ENCODE data around the gene ENTPD6. TPM values are rescaled to one million over a fixed set of nuclear protein-coding genes. Genes with fewer than 3 reads are reported as not detected.

The ENTPD6 gene
- total RNA-seq, 1 experiment from 2014 or later, result 53.7 TPM

DNA sequence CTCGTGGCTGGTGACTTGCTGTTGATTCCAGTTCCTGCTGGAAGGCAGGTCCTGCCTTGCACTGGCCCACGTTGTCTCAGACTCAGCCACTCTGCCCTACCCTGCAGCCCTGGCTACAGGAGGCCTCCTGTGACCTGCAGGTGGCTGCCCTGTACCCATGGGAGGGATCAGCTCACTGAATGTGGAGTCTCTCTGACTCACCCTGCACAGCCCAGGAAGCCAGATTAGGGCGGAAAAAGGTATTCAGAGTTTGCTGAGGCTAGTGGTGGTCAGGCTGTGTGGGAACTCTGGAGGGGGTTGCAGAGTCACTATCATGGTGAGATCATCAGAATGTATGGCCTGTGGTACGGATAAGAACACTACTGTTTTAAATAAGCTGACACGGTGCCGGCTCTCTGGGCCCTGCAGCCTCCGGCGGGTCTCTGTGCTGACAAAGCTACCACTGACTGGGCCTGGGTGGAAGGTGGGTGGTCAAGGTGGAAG lies 27.7 kb downstream of the ENTPD6 start:
- DNase-seq (ENCODE audit: low read depth), result peak; percentile 90

DNA sequence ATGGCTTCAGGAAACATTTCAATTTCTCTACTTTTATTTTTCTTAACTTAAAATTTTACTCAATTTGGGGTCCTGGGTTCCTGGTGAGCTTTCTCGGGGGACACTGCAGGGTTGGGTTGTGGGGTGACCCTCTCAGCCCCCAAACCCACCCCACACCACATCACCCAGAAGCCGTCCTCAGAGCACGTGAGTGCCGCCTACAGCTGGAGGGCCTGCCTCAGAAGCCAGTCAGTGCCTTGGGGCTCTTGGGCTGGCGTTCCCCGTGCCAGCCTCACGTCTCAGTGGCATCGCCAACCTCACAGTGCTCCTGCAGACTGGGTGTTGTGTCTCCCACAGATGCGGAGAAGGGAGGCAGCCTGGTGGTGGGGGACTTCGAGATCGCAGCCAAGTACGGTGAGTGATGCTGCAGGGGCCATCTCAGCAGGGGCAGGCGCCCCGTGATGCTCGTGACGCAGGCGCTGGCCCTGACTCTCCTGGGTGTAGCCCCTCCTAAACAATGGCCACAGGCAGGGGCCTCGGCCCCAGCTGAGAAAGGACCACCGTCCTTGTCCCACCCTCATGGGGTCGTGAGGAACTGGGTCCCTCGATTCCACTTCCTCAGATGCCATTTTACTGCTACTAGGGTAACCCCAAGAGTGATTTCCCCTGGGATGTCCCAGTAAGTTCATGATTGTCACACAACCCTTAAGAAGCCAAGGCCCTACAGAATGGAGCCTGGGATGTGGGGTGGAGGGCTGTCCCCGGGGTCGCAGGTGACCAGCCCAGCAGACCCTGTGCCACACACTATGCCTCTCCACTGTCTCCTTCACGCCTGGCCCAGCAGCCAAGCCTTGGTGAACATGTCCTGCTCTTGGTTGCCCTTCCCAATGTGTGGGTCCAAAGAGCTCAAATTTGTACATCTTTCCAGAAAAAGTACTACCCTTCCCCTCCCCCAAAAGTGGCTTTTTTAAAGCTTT lies 28.5 kb downstream of the ENTPD6 start:
- no peak for DNase-seq (ENCODE audit: low read depth)

DNA sequence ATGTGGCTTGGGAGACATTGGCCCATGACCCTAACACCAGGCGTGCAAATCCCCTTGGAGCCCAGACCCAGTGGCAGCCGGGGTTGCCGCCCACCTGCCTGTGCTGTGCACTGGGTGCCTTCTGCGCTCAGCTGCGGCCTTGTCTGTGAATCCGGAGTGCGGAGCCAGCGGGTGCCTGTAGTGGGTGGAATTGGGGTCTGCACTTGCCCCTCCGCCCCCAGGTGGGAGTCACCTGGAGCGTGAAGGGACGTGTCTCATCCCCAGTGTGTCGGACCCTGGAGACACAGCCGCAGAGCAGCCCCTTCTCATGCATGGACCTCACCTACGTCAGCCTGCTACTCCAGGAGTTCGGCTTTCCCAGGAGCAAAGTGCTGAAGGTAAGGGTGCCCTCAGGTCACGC lies 29.4 kb downstream of the ENTPD6 start:
- DNase-seq (ENCODE audit: low read depth), result no peak

DNA sequence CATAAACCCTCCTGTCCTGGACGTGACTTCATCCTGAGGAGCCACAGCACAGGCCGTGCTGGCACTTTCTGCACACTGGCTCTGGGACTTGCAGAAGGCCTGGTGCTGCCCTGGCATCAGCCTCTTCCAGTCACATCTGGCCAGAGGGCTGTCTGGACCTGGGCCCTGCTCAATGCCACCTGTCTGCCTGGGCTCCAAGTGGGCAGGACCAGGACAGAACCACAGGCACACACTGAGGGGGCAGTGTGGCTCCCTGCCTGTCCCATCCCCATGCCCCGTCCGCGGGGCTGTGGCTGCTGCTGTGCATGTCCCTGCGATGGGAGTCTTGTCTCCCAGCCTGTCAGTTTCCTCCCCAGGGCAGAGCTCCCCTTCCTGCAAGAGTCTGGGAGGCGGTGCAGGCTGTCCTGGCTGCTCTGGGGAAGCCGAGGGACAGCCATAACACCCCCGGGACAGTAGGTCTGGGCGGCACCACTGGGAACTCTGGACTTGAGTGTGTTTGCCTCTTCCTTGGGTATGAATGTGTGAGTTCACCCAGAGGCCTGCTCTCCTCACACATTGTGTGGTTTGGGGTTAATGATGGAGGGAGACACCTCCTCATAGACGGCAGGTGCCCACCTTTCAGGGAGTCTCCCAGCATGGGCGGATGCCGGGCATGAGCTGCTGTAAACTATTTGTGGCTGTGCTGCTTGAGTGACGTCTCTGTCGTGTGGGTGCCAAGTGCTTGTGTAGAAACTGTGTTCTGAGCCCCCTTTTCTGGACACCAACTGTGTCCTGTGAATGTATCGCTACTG lies 30.3 kb downstream of the ENTPD6 start:
- DNase-seq (ENCODE audit: low read depth), result no peak

DNA sequence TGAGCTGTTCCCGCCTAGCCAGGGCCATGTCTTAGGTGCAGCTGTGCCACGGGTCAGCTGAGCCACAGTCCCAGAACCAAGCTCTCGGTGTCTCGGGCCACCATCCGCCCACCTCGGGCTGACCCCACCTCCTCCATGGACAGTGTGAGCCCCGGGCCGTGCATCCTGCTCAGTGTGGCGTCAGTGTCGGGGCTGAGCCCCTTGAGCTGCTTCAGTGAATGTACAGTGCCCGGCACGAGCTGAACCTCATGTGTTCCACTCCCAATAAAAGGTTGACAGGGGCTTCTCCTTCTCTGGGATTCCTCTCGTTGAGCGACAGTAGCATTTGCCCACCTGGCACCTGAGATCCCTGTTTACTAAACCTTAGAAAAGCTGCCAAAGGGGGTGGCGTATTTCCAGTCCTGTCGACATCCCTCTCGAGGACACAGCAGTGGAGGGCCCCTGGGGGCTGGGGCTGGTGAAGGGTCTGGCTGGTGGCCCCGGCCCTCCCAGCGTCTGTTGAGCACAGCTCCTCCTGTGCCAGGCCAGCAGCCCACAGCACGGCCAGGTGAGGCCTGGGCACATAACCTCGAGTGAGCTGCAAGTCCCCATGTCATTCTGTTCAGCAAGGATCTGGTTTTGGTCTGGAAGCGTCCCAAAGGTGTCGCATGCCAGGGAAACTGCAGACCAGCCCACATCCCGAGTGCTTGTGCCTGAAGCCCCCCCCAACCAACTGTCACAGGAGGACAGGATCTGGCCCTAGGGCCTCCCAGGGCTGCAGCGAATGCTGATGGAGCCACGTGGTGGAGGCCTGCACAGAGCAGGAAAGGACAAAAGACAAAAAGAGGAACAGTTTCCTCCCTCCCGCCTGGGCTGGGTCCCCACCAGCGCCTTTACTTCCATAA lies 31.2 kb downstream of the ENTPD6 start:
- no peak for DNase-seq (ENCODE audit: low read depth)

DNA sequence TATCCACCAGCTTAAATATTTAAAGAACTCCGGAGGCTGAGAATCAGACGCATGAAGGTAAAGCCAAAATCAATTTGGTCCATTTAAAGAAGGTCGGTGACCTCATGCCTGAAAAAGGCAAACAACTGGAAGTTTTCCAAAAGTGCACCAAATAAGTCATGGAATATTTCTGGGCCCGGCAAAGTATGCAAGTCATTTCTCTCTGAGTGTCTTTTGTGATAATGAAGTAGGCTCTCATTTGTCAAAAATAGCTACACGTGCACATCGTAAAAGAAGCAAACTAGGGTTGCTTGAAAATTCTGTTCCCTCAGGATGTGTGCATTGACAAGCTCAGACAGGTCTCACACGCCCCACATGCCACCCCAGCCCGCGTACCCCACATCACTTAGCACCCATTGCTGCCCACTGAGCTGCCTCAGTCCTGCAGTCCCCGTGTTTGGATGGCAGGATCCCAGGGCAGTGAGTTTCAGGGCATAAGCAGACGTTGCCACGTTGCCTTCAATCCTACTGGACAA lies 31.9 kb downstream of the ENTPD6 start:
- peak; percentile 57 for DNase-seq (ENCODE audit: low read depth)

DNA sequence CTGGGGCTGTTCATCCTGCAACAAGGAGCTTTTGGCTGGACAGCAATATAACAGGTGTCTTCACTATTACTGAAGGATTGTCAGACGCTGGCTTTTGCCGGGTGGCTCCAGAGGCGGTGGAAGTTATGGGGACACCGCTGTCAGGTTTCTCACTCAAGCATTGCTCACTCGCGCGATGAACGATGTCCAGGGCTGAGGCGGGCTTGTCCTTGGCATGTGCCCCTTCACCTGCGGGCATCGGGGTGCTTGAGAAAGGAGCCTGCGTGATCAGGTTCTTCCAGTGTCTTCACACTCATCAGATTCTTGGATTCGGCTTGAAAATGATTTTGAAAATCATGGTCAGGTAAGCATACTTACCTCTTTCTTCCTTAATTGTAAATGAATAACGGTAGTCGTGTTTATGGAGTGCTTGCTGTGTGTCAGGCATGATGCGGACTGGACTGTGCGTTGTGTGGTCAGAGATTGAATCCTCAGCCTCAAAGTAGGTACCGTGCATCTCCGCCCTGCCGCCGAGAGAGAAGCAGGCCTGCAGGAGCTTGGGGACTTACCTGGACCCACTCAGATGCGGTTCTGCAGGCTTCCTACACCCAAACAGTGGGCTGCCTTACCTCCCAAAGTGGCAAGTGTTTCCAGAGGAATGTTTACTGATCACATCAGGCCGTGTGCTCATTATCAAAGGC lies 34.1 kb downstream of the ENTPD6 start:
- DNase-seq (ENCODE audit: low read depth), result no peak

DNA sequence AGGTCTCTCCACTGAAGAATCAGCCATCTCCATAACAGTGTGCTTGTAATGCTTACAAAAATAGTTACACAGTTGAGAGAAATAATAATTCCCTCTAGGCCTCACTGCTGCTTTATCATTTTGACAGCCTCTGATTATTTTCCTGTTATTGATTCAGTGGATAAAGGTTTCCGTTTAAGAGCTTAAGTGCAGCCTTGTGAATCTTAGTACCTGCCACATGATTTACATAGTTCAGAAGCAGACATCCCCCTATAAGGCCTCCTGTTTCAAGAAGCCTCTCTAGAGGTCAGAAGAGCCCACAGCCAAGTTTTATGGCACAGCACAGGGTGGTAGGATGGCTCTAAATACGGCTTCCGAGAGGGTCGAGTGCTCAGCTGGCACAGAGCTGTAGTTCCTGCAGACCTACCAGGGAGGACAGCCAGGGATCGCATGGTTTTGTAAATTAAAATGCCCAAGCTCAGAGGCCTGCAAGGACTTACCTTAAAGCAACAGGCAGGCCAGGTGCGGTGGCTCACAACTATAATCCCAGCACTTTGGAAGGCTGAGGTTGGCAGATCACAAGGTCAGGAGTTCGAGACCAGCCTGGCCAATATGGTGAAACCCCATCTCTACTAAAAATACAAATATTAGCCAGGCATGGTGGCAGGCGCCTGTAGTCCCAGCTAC lies 34.8 kb downstream of the ENTPD6 start:
- no peak for DNase-seq (ENCODE audit: low read depth)

DNA sequence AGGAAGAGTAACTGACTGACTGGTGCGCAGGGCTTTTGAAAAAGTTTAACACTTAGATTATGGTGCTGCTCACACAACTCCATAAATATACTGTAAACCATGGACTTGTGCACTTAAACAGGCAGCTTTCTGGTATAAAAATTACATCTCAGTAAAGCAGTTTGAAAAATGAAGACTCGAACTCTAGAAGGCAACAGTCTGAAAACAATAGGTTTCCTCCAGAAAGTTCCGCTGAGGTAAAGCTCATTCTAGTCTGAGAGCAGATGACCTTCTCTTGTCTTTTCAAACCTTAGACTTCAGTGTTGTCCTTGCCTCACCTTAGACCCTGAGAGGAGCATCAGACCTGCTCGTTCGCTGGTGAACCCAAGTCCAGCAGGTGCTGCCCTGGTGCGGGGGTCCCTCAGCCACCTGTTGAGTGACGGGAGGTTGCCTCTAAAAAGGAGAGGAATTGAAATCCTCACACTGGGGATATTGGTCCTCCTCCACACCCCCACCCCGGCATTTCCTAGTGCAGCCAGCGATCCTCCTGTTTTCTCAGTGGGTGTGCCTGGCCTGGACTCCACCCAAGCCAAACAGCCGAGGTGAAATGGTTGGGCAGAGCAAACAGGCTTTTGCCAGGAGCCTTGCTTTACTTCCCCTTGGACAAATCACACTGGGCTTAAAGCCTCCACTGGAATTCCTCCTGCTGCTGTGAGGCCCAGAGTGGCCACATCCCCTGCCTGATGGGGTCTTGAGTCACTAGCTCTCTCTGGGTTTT lies 37.7 kb downstream of the ENTPD6 start:
- peak; percentile 74 for DNase-seq (ENCODE audit: low read depth)

DNA sequence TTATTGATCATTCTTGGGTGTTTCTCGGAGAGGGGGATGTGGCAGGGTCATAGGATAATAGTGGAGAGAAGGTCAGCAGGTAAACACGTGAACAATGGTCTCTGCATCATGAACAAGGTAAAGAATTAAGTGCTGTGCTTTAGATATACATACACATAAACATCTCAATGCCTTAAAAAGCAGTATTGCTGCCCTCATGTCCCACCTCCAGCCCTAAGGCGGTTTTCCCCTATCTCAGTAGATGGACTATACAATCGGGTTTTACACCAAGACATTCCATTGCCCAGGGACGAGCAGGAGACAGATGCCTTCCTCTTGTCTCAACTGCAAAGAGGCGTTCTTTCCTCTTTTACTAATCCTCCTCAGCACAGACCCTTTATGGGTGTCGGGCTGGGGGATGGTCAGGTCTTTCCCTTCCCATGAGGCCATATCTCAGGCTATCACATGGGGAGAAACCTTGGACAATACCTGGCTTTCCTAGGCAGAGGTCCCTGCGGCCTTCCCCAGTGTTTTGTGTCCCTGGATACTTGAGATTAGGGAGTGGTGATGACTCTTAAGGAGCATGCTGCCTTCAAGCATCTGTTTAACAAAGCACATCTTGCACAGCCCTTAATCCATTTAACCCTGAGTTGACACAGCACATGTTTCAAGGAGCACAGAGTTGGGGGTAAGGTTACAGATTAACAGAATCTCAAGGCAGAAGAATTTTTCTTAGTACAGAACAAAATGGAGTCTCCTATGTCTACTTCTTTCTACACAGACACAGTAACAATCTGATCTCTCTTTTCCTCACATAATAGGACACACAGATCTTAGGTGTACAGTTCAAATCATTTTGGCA lies 38.7 kb downstream of the ENTPD6 start:
- peak; percentile 40 for DNase-seq (ENCODE audit: low read depth)

DNA sequence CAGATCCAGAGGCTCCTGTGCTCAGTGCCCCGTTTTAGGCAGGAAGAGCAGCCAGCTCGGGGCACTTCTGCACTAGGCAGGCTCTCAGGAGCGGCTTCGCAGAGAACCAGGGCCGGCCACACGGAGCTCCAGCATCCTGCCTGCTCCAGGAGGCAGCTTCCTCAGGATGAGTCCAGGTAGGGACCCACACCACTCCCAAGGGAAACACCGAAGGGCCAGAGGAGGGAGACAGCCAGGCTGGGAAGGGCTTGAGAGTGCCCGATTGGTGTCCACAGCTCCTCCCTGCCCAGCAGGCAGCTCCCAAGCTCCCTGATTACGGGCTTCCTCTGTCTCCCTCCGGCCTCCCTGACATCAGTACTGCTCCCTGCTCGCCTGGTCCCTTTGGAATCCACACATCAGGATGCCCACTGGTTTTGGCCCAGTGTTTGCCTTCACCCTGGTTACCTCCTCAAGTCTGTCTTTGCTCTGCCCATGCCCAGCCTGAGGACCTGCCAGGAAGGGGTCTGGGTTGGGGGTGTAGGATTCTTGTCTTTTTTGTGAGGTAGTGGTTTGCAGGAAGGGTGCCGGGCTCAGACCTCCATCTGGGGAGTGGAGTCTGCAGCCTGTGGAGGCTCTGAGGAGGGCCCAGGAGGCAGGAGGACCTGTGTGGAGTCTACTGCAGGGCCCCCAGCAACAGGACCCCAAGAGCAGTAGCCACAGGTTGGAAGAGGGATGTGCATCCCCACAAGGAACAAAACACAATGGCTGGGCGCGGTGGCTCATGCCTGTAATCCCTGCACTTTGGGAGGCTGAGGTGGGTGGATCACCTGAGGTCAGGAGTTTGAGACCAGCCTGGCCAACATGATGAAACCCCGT lies 41.2 kb downstream of the ENTPD6 start:
- DNase-seq (ENCODE audit: low read depth), result no peak

DNA sequence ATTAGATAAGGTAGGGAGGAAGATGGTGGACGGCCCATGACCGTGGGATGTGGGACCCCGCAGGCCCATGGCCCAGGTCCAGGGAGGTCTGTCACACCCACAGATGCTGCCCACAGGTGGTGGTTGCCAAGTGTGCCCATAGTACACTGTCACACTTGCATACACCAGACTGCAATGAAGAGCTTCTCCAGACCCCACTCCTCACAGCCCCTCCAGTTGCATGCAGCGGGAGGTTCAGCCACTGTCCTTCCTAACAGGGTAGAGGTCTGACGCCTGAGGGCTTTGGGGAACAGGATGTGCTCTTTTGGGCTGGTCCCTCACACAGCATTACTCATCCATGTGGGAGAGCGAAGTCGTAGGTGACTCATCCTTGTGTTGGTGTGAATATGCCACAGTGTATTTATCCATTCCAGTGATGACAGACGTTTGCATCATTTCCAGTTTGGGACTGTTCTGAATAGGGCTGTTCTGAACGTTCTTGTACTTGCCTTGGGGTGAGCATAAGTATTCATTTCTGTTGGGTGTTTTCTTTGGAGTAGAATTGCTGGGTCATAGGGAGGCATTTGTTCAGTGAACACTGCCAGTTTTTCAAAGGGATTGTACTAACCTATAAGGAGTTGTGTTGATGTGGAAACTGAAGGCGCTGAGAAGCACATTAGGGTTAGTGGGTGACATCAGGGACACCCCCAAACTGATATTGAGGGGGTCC lies 42.3 kb downstream of the ENTPD6 start:
- DNase-seq (ENCODE audit: low read depth), result peak; percentile 100

DNA sequence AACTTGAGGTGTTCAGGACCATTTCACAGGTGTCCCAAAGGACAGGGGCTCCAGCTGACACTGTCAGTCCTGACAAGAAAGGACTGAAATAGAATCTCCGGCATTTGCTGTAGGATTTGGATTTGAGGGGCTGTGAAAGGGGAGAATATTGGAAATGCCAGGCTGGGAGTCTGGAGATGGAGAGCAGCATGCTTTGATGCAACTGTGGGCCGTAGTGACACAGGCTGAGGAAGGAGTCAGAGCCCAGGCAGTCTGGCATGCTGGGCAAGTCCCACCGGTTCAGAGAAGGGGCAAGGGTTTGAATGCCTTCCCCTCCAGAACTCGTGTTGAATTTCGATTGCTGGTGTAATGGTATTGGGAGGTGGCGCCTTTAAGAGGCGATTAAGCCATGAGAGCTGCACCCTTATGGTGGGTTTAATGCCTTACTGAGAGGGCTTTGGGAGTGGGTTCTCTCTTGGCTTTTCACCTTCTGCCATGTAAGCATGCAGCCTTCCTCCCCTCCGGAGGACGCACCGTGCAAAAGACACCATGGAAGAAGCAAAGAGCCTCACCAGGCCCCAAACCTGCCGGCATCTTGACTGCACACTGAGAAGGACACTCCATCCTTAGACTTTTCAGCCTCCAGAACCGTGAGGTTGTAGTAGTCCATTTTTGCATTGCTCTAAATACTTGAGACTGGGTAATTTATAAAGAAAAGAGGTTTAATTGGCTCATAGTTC lies 43.0 kb downstream of the ENTPD6 start:
- peak; percentile 54 for DNase-seq (ENCODE audit: low read depth)

DNA sequence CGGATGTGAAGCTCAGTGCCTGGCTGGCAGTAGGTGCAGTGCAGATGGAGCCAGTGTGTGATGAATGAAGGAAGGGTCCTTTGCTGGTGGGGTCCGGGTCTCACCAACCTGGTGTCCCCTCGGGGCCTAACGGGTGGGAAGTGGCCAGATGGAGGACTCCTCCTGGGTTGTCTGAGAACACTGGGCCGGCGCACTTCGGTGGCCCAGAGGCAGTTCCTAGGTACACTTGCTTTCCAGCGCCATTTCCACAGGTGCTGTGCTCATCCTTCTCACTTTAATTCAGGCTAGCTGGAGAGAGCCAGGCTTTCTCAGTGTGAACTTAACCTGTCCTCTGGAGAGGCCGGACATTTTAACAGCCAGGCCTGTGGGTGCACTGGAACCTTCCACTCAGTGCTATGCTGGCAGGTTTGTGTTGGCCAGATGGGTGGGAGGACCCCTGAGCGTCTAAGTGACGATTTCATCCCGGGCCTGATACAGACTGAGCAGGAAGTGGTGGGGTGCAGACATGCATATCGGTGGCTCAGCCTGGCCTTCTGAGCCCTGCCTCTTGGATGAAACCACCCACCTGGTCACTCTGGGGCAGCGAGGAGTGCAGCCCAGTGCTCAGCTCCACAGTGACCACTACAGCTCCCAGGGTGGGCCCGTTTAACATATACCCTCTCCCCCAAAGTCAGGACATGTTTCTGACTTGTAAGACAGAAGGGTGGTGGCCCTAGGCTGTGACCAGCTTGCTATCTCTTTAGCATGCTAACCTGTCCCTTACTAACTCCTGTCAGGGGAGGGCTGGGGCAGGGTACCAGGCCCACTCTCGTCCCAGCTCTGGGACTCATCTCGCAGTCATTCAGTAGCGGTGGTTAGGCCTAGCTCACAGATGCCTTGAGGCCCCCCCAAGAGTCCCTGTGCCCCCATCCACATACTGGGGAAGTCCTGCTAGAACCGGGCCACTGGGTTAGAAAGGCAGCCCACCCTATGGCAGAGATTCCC lies 44.2 kb downstream of the ENTPD6 start:
- DNase-seq (ENCODE audit: low read depth), result no peak

Measured in LHCN-M2 (cell line).